GM18499 (cell line): ENCODE measurements around the gene NEK10.

Experiments used
- ATAC-seq: cut with Tn5 transposase; IDR thresholded peaks from one replicate; pipeline ENCODE4 v1.9.1; 2021; ENCODE audit warnings: moderate number of reproducible peaks; ENCODE audit not compliant: insufficient read depth, unreplicated experiment

The NEK10 gene

GRCh38 chr3:27080258-27080525 is 289.0 kb downstream of the NEK10 start:
- ATAC-seq = no peak

DNA sequence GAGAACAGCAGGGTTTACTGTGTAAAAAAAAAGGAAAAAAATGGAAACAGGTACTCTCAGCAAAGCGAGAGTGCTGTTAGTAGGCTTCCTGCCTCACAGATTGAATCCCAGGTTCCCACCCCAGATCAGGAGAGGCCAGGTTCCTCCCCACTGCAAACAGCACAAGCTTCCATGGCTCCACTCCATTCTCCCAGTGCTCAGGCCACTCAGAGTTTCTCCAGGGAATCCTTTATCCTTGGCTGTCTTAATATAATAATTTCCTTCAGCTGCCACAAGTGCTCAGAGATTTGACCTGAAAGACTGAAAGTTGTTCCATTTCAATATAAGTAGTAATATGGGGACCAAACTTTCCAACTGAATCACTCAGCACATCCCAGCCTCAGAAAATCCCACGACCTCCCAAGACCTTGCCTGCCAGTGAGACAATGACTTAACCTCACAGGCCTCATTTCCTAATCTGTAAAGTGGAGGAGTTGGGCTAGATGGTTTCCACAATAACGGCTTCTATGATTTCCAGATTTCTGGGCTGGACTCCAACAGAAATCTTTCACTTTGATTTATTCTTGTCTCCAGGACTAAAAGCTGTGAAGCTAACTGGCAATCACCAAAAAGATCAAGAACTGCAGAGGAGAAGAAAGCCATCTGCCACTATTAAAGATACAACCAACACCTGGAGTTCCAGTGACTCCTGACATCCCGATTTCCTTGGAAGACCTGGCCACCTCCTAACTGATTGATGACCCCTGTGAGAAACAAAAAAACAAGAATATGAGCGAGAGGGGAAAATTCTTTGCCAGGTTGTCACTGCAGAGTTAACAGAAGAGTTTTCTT is 289.5 kb downstream of the NEK10 start:
- ATAC-seq = no peak

DNA sequence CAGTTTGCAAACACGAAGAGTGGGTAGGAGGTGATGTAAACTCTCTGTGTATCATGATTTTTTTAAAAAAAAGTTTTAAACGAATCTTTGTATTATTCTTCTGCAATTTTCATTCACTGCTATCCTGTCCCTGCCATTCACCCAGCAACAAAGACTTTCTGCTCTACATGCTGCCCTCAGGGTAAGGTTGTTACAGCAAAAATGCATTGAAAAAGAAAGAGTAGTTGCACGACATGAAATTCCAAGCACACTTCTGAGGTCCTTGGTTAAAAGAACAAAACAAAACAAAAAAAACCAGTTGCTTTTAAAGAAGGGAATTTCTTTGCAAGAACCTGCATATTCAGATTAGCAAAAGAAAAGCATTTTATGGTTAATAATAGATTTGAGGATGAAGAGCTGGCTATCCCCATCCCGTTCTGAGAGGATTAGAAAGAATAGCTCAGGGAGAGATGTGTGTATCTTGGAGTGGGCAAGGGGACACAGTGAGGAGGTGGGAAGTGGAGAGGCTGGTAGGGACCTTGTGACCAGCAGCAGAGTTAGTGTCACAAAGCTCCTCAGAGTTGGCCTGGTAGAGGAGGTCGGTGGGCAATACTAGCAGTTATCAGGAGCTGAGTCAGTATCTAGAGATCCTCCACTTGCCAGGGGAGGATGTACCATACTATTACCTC is 290.8 kb downstream of the NEK10 start:
- no peak for ATAC-seq

DNA sequence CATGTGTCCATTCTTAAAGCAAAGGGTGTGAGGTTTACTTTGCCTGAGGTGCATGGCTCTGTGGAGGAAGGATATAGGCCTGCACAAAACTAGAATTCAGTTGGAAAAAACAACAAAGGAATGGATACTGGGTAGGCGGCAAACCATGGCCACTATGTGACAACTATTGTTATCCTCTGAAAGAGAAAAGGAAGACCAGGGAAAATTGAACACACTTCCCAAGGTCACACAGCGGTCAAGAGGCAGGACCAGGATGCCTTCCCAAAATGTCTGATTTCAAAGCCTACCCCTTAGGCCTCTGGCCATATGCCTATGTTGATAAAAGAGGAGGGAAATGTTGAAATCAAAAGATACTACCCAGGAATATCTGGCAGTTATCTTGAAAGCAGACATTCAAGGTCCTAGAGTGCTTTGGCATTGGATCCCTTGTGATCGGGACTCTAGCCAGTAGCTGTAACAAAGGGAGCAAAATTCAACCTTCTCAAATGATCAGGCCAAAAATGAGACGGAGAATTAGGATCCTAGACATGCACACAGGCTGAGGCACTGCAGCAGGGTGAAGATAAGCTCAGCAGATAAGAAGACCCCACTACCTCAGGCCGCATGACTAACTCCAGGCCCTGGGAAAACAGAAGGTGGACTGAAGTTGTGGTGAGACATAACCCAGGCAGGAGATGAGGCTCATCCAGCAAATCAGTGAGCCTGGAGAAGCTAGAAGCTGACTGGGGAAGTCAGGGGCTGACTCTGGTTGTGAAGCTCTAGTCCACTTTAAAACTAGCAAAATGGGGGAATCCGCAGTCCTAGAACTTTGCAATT is 292.2 kb downstream of the NEK10 start:
- no peak for ATAC-seq

GRCh38 chr3:27074914-27075313 is 294.3 kb downstream of the NEK10 start:
- no peak for ATAC-seq

DNA sequence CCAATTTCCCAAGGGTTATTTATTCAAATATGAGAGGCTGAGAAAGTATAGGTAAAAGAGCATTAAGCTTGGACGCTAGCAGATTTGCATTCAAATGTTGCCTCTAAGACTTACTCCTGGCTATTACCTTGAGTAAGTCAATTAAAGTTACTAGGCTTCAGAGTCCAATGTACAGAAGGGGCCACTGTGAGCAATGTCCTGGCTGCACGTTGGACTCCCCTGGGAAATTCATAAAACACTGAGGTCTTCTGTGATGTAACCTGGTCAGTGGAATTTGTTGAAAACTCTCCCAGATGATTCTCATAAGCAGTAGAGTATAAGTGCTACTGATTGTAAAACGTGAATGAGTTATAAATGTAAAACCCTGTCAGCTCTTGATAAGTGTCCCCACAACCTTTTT is 295.3 kb downstream of the NEK10 start:
- ATAC-seq = no peak

DNA sequence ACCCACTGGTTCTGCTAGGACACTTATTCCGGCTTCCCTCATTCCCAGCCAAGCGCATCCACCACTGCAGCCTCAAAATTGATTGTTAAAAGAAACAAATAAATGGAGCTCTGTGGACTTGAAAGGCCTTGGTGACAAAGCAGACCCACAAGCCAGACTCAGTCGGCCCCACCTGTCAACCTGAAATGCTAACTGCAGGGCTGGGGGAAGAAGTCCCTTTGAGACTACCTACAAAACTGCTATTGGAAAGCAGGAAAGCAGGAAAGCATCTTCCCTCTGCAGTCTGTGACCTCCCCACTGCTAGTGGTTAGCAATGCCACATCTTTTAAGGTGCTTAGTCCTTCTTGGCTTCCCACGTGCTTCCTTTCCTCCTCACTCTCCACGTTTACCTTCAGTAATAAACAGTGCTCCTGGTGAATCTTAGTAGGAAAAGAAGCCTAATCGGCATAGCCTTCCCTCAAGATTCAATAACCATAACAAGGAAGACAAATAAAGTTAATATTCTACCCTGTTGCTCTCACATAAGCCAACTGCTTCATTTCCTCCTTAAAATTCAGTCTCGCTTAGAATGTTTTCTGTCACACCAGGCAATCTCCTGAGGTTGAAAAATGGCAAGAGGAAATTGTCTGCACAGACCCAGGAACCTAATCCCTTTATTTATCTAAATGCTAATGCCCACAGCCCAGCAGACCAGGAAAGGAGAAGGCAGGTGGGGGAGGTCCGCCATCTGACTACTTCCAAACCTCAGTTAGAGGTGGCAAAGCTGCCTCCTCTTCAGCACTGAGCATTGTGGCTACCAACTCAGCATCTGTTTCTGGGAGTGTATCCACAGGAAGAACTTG is 296.2 kb downstream of the NEK10 start:
- ATAC-seq = no peak

DNA sequence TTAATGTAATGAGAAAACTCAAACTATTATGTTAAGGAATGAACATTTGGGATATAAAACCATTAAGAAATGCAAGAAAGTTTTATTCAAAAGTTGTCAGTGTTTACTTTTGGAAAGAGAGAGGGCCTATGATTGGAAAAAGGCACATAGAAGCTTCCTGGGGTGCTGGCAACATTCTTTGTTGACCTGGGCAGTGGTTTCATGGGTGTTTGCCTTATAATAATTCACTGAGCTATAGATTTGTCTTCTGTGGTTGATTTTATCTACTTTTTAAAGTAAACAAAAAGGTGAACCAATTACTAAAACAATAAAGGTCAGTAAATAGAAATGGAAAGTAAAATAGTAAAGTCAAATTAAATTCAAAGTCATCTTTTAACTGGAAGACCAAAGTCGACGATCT is 308.8 kb downstream of the NEK10 start:
- ATAC-seq = no peak
